ENCODE data around the gene CIITA. TPM values are rescaled to one million over a fixed set of nuclear protein-coding genes. Genes with fewer than 3 reads are reported as not detected.

CIITA gene
- total and polyA plus RNA-seq, 8 donors, result under 0.01 to 67.1 (median 12.8) TPM

DNA sequence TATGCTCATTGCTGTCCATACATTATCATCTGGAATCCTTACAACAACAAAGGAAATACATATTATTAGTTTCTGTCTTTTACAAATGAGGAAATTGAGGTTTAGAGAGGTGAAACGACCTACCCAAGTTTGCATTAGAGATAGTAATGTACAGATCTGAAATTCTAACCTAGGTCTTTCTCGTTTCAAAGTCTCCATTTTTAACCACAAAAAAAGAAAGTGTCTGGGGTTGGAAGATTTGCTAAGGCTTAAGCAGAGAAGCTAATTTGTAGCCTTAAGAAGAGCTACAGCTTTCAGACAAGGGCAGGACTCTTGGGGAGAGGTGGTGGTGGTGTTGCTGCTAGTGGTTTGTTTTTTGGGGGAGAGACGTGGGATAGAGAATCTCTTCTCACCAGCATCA is 19.2 kb downstream of the CIITA start:
- Histone ChIP-seq H3K27me3 (peaks cover 0 to 12% (median 0%) of the 10 kb centered on the region in 3 donors), H3K27ac (no peak overlapping the region), H3K9me3 (no peaks in the 10 kb centered on the region), H3K36me3 (peaks cover 0 to 76% (median 18%) of the 10 kb centered on the region in 4 donors), H3K4me3 (no peak overlapping the region), H3K4me1 (peaks cover 0 to under 1% (median 0%) of the 10 kb centered on the region in 4 donors)
- no peak for TF ChIP-seq EP300 (IDR thresholded peaks at IDR 0.05)
- no peak for TF ChIP-seq POLR2AphosphoS5 (IDR thresholded peaks at IDR 0.05)
- TF ChIP-seq, protein P1, sequence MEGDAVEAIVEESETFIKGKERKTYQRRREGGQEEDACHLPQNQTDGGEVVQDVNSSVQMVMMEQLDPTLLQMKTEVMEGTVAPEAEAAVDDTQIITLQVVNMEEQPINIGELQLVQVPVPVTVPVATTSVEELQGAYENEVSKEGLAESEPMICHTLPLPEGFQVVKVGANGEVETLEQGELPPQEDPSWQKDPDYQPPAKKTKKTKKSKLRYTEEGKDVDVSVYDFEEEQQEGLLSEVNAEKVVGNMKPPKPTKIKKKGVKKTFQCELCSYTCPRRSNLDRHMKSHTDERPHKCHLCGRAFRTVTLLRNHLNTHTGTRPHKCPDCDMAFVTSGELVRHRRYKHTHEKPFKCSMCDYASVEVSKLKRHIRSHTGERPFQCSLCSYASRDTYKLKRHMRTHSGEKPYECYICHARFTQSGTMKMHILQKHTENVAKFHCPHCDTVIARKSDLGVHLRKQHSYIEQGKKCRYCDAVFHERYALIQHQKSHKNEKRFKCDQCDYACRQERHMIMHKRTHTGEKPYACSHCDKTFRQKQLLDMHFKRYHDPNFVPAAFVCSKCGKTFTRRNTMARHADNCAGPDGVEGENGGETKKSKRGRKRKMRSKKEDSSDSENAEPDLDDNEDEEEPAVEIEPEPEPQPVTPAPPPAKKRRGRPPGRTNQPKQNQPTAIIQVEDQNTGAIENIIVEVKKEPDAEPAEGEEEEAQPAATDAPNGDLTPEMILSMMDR (IDR thresholded peaks at IDR 0.05), result no peak
- no peak for TF ChIP-seq POLR2A (IDR thresholded peaks at IDR 0.05)
- WGBS, 5 donors, result 54 to 75% (median 71%) methylated on average over 3 of the region's 3 CpGs
- intact Hi-C loops (cut with DNase I; ENCODE audit: low total_unique reads), result no loop called here
- DNase-seq, result no peak

DNA sequence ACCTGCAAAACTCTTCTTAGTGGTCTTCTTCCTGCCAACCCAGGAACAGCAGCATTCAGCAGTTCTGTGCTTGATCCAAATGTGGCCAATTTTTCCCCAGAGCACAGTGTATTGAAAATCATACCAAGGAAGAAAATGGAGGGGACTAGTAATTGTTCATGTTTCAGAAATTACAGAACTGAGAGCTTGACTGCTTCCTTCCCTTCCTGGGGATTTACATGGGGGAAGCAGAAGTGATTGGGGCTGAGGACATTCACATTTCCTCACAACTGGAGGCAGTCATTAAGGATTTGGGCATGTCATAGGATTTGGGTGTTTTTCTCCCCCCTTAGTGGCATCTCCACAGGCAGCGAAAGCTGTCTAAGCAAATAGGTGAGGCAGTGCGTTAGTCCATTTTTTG is 19.7 kb downstream of the CIITA start:
- TF ChIP-seq POLR2A (IDR thresholded peaks at IDR 0.05), result no peak
- no peak for TF ChIP-seq EP300 (IDR thresholded peaks at IDR 0.05)
- TF ChIP-seq, protein P1 (IDR thresholded peaks at IDR 0.05), result no peak
- no peak for TF ChIP-seq POLR2AphosphoS5 (IDR thresholded peaks at IDR 0.05)
- DNase-seq, result no peak
- H3K36me3 ChIP-seq, result peaks cover 0 to 81% (median 21%) of the 10 kb centered on the region in 4 donors
- no peaks in the 10 kb centered on the region for H3K4me1 ChIP-seq
- H3K4me3 ChIP-seq, result no peak overlapping the region
- WGBS, 5 donors, result 81 to 95% (median 92%) methylated on average over 2 of the region's 2 CpGs
- intact Hi-C loops (cut with DNase I; ENCODE audit: low total_unique reads), result no loop called here
- no peaks in the 10 kb centered on the region for H3K9me3 ChIP-seq
- no peak overlapping the region for H3K27ac ChIP-seq
- H3K27me3 ChIP-seq, result peaks cover 0 to 11% (median 0%) of the 10 kb centered on the region in 3 donors

DNA sequence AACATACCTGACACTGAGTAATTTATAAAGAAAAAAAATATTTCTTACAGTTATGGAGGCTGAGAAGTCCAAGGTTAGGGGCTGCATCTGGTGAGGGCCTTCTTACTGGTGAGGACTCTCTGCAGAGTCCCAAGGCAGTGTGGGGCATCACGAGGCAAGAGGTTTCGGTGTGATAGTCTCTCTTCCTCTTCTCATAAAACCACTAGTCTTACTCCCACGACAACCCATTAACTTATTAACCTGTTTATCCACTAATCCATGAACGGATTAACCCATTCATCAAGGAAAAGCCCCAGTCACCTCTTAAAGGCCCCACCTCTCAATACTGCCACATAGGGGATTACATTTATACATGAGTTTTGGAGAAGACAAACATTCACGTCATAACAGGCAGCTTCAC is 20.1 kb downstream of the CIITA start:
- H3K4me3 ChIP-seq, result no peak overlapping the region
- H3K27ac ChIP-seq, result no peak overlapping the region
- WGBS, 5 donors, result 64 to 78% (median 67%) methylated on average over 5 of the region's 5 CpGs
- peaks cover 3 to 86% (median 24%) of the 10 kb centered on the region in 4 donors for H3K36me3 ChIP-seq
- no peaks in the 10 kb centered on the region for H3K4me1 ChIP-seq
- H3K9me3 ChIP-seq, result peaks cover 0 to under 1% (median 0%) of the 10 kb centered on the region in 4 donors
- no peak for DNase-seq
- peaks cover 0 to 7% (median 0%) of the 10 kb centered on the region in 3 donors for H3K27me3 ChIP-seq
- TF ChIP-seq POLR2A (IDR thresholded peaks at IDR 0.05) (no peak), EP300 (IDR thresholded peaks at IDR 0.05) (no peak), POLR2AphosphoS5 (IDR thresholded peaks at IDR 0.05) (no peak)
- TF ChIP-seq, protein P1 (IDR thresholded peaks at IDR 0.05), result no peak
- intact Hi-C loops (cut with DNase I; ENCODE audit: low total_unique reads), result no loop called here

DNA sequence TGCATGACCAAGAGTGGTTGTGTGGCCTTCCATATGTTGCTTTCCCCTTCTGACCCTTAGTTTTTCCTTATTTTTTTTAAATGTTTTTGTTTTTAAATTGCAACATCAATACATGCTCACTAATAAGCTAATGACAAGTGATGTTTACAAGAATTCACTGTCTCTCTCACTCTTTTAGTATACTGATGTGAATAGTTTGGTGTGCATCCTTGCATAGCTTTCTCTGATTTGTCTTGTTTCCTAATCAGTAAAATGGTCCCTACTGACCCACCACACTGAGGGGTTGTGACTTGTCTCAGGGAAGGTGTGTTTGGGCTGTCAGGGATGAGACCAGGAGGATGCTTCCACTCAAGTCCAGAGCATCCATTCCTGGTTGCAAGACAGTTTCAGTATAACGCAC is 26.0 kb downstream of the CIITA start:
- no peaks in the 10 kb centered on the region for H3K27me3 ChIP-seq
- TF ChIP-seq POLR2AphosphoS5 (IDR thresholded peaks at IDR 0.05) (no peak), POLR2A (IDR thresholded peaks at IDR 0.05) (no peak), EP300 (IDR thresholded peaks at IDR 0.05) (no peak)
- TF ChIP-seq, protein P1 (IDR thresholded peaks at IDR 0.05), result no peak
- H3K9me3 ChIP-seq, result peaks cover 0 to 14% (median 6%) of the 10 kb centered on the region in 4 donors
- intact Hi-C loops (cut with DNase I; ENCODE audit: low total_unique reads), result no loop called here
- no peaks in the 10 kb centered on the region for H3K4me1 ChIP-seq
- no peak overlapping the region for H3K27ac ChIP-seq
- H3K4me3 ChIP-seq, result no peak overlapping the region
- WGBS, 5 donors, result 76 to 100% (median 95%) methylated on average over 1 of the region's 1 CpG
- no peak for DNase-seq
- H3K36me3 ChIP-seq, result peaks cover 5 to 100% (median 66%) of the 10 kb centered on the region in 4 donors

Measured in stomach (tissue), 9 donors.